Jurkat, Clone E6-1 (cell line): ENCODE results near the gene DDOST.

Source experiments
- DNase-seq: peaks from one replicate; pipeline ENCODE4 v3.0.0-alpha.2; 2011; ENCODE audit warnings: low read depth, low spot score
- H3K4me3 ChIP-seq: 2 replicates; pipeline ENCODE4 v1.5.1; 2011; ENCODE audit warnings: mild to moderate bottlenecking, low read length, control low read depth, moderate library complexity

The DDOST gene

DNA sequence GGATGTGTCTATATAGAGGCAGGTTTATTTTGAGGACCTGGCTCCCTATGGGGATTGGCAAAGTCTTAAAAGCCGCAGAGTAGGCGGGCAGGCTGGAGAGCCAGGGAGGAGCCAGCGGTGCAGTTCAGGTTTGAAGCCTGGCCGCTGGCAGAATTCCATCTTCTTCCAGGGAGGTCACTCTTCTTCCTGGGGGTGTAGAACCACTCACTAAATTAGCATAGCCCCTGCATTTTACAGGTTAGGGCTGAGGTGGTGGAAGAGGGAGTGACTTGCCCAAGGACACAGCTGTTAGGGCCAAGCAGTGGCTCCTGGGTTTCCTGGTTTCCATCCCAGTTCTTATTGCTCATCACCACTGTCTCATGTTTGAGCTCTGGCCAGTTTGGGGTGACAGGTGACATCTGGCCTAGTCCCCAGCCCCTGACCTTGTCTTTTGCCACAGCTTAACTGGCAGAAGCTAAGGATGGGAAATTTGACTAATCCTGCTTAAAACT is 26.5 kb downstream of the DDOST start:
- DNase-seq: peak; percentile 41
- peak overlapping the region; percentile 80 for H3K4me3 ChIP-seq

DNA sequence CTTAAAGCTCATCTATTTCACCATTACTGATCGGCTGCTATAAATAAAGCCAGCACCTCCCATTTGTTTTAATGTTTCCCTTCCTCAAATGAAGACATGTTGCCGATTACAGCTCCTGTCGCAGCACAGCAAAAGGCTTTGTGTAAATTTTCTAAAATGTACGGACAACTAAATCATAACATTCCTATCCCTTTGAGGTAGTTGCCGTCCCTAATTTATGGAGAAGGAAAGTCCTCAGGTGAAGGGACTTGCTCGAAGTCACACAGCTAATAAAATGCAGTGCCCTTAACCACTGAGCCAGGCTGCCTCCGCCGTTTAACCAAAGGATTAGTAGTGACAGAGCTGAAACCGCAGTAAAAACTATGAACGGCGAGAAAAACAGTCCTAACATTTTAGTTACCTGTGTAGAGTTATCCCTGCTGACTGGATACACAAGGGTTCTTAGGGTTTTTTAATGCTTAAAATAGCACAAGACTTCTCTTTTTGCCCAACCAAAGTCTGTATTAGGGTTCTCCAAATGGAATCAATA is 27.0 kb downstream of the DDOST start:
- DNase-seq: peak; percentile 20

GRCh38 chr1:20633190-20634064 is 27.7 kb downstream of the DDOST start, which contains the start of gene PINK1:
PINK1 (plus strand) TSS chr1:20633458; CDS start chr1:20633549, 91 bp downstream.
- H3K4me3 ChIP-seq: peak within 1 kb of the TSS; percentile 80
- peak; percentile 59 for DNase-seq

More for the DNA sequence above, 27.0 kb downstream of the DDOST start:
- peak overlapping the region; percentile 80 for H3K4me3 ChIP-seq

DNA sequence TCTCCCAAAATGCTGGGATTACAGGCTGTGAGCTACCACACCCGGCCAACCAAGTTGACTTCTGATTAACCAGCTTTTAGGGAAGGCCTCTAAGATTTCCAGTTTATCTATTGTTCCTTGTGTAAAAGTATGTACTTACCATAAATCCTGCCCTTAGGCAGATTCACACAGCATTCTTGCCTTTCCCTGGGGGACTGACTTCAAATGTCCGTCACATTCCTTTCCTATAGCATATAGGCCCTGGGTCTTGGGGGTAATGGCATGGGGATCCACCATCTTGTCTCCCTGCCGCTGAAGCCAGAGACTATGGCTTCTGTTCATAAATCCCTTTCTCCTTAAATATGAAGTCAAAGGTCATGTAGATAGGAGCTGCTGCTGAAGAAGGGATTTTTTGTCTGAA is 28.8 kb downstream of the DDOST start:
- DNase-seq: no peak
- H3K4me3 ChIP-seq: no peak overlapping the region

- no peak for DNase-seq
- no peak overlapping the region for H3K4me3 ChIP-seq
Measured at GRCh38 chr1:20630729-20631128, 30.4 kb downstream of the DDOST start.

- DNase-seq: no peak
- no peak overlapping the region for H3K4me3 ChIP-seq
Measured at GRCh38 chr1:20626524-20626923, 34.6 kb downstream of the DDOST start.

DNA sequence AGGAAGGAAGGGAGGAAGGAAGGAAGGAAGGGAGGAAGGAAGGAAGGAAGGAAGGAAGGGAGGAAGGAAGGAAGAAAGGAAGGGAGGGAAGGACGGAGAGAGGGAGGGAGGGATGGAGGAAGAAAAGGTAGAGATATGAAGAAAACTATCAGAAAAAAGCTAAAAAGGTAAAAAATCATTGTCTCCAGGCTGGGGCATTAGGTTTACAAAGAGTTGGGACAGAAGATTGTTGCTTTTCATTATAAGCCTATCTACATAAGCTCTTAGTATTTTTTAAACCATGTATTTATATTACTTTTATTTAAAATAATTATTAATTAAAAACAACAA is 35.1 kb downstream of the DDOST start:
- no peak for DNase-seq
- no peak overlapping the region for H3K4me3 ChIP-seq

DNA sequence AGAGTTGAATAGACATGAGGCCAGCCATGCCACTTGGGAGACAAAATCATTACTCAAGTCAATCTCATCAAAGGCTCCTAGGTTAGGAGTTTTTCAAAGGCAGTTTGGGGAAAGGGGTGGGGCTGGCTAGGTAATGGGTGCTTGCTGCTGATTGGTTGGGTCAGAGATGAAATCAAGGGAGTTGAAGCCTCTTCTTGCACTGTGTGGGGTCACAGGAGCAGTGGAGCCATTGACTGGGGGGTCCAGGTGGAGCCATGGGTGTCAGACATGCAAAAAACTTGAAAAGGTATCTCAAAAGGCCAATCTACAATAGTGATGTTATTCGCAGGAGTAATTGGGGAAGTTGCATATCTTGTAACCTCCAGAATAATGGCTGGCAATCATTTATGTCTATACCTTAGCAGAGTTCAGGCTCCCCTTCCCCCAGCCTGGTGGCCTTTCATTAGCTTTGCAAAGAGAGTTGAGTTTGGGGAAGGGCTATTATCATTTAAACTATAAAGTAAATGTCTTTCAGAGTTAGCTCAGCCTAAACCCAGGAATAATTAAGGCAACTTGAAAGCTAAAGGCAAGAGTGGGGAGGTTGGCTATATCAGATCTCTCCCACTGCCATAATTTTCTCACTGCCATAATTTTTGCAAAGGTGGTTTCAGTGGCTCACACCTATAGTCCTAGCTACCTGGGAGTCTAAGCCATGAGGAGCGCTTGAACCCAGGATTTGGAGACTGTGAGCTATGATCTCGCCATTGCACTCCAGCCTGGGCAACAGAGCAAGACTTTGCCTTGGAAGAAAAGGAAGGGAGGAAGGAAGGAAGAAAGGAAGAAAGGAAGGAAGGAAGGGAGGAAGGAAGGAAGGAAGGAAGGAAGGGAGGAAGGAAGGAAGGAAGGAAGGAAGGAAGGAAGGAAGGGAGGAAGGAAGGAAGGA is 35.7 kb downstream of the DDOST start:
- H3K4me3 ChIP-seq: no peak overlapping the region
- DNase-seq: no peak

DNA sequence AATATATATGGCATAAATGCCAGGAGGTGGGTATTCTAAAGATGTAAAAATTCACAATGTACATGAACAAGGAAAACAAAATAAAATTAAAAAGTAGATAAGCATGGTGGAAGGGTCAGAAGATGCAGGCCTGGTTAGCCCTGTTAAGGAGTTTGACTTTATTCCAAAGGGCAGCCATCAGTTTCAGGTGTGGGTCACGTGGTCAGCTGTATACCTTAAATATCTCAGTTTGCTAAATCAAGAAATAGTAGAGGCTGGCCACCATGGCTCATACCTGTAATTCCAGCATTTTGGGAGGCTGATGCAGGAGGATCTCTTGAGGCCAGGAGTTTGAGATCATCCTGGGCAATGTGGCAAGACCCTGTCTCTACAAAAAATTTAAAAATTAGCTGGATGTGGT is 36.5 kb downstream of the DDOST start:
- no peak overlapping the region for H3K4me3 ChIP-seq
- no peak for DNase-seq

GRCh38 chr1:20621012-20621411 is 40.2 kb downstream of the DDOST start:
- DNase-seq: no peak
- H3K4me3 ChIP-seq: no peak overlapping the region

DNA sequence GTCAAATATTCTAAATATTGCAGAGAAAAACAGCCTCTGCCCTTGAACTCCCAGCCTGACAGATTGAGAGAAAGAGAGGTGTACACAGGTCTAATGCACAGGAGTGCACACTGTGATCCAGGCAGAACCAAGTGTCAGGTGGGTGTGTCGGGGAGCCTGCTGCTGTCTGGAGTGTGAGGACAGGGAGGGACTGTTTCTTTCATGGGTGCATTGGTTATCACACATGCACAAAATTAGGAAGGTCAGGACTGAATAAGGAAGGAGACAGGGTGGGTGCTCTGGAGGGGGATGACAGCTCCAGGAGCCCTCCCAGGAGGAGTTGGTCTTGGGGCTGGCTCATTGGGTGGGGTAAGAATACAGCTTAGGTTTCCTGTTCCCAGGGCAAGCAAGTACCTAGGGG is 41.2 kb downstream of the DDOST start:
- no peak for DNase-seq
- no peak overlapping the region for H3K4me3 ChIP-seq

DNA sequence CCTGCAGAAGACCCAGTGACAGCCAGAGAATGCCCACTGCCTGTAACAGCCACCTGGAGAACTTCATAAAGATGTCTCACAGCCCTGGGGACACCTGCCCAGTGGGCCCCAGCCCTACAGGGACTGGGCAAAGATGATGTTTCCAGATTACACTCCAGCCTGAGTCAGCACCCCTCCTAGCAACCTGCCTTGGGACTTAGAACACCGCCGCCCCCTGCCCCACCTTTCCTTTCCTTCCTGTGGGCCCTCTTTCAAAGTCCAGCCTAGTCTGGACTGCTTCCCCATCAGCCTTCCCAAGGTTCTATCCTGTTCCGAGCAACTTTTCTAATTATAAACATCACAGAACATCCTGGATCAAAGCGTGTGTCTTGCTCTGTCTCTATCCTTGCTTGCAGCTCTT is 42.6 kb downstream of the DDOST start:
- no peak for DNase-seq
- H3K4me3 ChIP-seq: no peak overlapping the region

DNA sequence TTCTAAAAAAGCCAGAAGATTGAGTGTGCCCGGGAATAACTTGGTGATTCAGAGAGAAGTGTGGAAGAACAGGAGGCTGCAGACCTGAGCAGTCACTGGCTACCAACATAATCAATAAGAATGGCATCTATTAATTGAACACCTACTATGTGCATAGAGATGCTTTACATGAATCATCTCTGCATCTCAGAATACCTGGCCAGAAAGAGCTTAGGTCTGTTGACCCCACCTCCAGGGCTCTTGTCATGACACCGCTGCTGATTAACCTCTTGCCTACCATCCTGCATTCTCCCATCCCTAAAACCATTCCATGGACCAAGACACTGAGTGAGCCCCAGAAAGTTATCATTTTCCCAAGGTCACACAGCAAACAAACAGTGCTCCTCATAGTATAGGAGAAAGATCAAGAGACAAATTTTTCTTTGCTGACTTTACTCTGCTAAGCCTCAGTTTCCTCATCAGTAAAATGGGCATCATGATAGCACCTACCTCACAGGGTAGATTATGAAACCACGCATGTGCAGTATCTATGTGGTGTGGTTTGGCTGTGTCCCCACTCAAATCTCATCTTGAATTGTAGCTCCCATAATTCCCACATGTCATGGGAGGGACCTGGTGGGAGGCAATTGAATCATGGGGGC is 44.2 kb downstream of the DDOST start:
- DNase-seq: no peak
- no peak overlapping the region for H3K4me3 ChIP-seq

GRCh38 chr1:20615946-20616846 is 45.0 kb downstream of the DDOST start:
- no peak for DNase-seq
- H3K4me3 ChIP-seq: no peak overlapping the region

GRCh38 chr1:20614131-20614579 is 47.0 kb downstream of the DDOST start:
- no peak for DNase-seq
- H3K4me3 ChIP-seq: no peak overlapping the region

GRCh38 chr1:20612221-20612746 is 48.9 kb downstream of the DDOST start:
- DNase-seq: no peak
- no peak overlapping the region for H3K4me3 ChIP-seq

- no peak for DNase-seq
- H3K4me3 ChIP-seq: no peak overlapping the region
Measured at GRCh38 chr1:20611652-20612051, 49.5 kb downstream of the DDOST start.

DNA sequence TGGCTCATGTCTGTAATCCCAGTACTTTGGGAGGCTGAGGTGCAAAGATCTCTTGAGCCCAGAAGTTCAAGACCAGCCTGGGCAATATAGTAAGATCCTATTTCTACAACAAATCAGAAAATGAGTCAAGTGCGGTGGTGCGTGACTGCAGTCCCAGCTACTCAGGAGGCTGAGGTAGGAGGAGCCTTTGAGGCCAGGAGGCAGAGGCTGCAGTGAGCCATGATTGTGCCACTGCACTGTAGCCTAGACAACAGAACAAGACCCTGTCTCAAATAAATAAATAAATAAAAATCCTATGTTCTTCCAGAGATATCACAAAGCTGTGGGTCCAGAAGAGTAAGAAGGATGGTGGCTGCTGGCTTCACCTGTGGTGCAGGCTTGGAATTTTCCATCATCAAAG is 50.2 kb downstream of the DDOST start:
- no peak for DNase-seq
- no peak overlapping the region for H3K4me3 ChIP-seq
